IMR-90 (cell line): ENCODE measurements around the gene LENEP.

Experiments
- CEBPB ChIP-seq: IDR thresholded peaks from 2 replicates; pipeline ENCODE4 v1.6.1; 2012; ENCODE audit warnings: low read depth, low read length, improper control_type of control experiment
- CTCF ChIP-seq: conservative IDR thresholded peaks from 2 replicates; pipeline ENCODE4 v1.5.1; 2012; ENCODE audit warnings: mild to moderate bottlenecking, low read depth, low read length, improper control_type of control experiment
- ELK1 ChIP-seq: fragments of 150-350 bp; IDR thresholded peaks from 2 replicates; pipeline ENCODE4 v1.6.1; 2016; ENCODE audit warnings: low read depth, mild to moderate bottlenecking, low read length, moderate library complexity, borderline replicate concordance
- MAFK ChIP-seq: IDR thresholded peaks from 2 replicates; pipeline ENCODE4 v1.6.1; 2012; ENCODE audit warnings: low read depth, low read length, improper control_type of control experiment
- MXI1 ChIP-seq: IDR thresholded peaks from 2 replicates; pipeline ENCODE4 v1.6.1; 2012; ENCODE audit warnings: low read depth, mild to moderate bottlenecking, low read length, moderate library complexity, borderline replicate concordance
- NFE2L2 ChIP-seq: fragments of 150-350 bp; IDR thresholded peaks from 2 replicates; pipeline ENCODE4 v1.6.1; 2016; ENCODE audit warnings: low read depth, mild to moderate bottlenecking, low read length
- POLR2A ChIP-seq: IDR thresholded peaks from 2 replicates; pipeline ENCODE4 v1.6.1; 2012; ENCODE audit warnings: mild to moderate bottlenecking, low read depth, low read length
- RAD21 ChIP-seq: IDR thresholded peaks from 2 replicates; pipeline ENCODE4 v1.6.1; 2012; ENCODE audit warnings: low read length, improper control_type of control experiment
- RCOR1 ChIP-seq: IDR thresholded peaks from 2 replicates; pipeline ENCODE4 v1.6.1; 2012; ENCODE audit warnings: mild to moderate bottlenecking, low read length, improper control_type of control experiment; ENCODE audit not compliant: insufficient replicate concordance
- RFX5 ChIP-seq: IDR thresholded peaks from 2 replicates; pipeline ENCODE4 v1.8.0; 2012; ENCODE audit warnings: low read depth, mild to moderate bottlenecking, low read length, moderate library complexity
- SMC3 ChIP-seq: fragments of 150-350 bp; IDR thresholded peaks from 2 replicates; pipeline ENCODE4 v1.6.1; 2016; ENCODE audit warnings: low read depth, mild to moderate bottlenecking, antibody characterized with exemption, low read length, moderate library complexity
- USF2 ChIP-seq: fragments of 150-350 bp; IDR thresholded peaks from 2 replicates; pipeline ENCODE4 v1.6.1; 2017; ENCODE audit warnings: mild to moderate bottlenecking, antibody characterized with exemption, low read length, low read depth

- TF ChIP-seq CEBPB (no peak), SMC3 (no peak), CTCF (no peak), MXI1 (no peak), RAD21 (no peak), POLR2A (no peak), ELK1 (no peak), MAFK (no peak), RFX5 (no peak), USF2 (no peak), RCOR1 (no peak), NFE2L2 (no peak)
These were observed 5.1 kb upstream of the LENEP start for GRCh38 chr1:154988058-154988954.
